ENCODE data around the gene ITPR1.

DNA sequence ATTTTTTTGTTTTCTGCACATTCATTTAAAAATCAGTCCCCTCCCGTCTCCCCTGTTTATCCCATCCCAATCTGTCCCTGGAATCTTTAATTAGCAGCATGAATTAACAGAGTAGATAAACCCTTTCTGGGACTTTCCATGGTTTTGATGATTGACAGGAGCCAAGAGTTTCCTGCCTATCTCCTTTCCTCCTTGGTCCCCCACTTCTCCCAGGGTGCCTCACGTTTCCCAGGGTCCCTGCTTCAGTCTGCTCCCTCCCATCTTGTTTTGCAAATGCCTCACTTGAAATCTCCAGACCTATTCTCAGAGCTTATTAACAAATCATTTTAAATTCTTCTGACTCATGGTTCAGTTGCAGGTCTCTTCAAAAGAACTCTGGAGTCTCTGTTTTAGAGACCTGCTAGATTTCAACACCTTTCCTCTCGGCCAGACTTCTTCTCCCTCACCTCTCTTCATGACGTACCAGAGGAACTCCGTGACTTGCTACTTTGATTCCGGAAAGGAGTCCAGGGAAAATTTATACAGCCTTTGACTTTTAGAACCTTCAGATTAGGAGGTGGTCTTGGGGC is 238.5 kb downstream of the ITPR1 start:
- TF ChIP-seq, protein P1, sequence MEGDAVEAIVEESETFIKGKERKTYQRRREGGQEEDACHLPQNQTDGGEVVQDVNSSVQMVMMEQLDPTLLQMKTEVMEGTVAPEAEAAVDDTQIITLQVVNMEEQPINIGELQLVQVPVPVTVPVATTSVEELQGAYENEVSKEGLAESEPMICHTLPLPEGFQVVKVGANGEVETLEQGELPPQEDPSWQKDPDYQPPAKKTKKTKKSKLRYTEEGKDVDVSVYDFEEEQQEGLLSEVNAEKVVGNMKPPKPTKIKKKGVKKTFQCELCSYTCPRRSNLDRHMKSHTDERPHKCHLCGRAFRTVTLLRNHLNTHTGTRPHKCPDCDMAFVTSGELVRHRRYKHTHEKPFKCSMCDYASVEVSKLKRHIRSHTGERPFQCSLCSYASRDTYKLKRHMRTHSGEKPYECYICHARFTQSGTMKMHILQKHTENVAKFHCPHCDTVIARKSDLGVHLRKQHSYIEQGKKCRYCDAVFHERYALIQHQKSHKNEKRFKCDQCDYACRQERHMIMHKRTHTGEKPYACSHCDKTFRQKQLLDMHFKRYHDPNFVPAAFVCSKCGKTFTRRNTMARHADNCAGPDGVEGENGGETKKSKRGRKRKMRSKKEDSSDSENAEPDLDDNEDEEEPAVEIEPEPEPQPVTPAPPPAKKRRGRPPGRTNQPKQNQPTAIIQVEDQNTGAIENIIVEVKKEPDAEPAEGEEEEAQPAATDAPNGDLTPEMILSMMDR (IDR thresholded peaks at IDR 0.05) = no peak
- TF ChIP-seq POLR2A (IDR thresholded peaks at IDR 0.05) = no peak
- TF ChIP-seq POLR2AphosphoS5 (IDR thresholded peaks at IDR 0.05) = no peak
